ENCODE measurements around the gene ATF7.

ATF7 gene

DNA sequence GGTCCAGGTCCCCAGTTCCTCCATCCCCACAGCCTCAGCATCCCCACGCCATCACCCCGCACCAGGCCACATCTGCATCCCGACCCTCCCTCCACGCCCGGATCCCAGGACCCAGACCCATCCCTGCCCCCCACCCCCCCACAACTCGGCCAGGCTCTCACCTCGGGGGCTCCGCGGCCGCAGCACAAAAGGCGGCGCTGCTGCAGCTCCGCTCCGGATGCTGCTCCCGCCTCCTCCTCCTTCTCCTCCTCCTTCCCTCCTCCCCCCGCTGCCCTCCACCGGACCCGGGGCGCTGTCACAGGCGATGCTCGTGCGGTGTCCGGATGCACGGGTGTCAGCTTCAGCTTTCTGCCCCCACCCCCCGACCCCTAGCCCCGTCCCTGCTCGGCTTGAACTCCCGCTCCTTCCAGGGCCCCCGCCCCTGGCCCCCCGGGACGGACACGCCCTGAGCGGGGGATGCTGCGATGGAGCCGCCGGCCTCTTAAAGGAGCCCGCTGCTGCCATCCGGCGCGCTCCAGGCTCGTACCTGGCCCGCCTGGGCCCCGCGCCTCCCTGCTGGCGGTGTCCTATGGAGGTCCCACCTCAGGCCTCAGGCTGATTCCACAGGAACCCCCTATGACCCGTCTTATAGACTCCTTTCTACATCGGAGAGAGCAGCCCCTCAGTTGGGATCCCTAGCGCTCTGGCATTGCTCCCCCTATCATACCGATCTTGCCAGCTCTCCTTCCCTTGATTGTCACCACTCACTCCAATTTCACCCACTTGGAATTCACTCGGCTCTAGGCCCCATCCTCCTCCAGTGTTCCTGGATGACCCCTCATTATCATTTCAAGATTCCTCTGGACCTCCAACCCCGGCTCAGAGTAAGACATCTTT is 126.7 kb downstream of the ATF7 start, which contains the start of gene MAP3K12 (continued):
- TF ChIP-seq, protein P1, sequence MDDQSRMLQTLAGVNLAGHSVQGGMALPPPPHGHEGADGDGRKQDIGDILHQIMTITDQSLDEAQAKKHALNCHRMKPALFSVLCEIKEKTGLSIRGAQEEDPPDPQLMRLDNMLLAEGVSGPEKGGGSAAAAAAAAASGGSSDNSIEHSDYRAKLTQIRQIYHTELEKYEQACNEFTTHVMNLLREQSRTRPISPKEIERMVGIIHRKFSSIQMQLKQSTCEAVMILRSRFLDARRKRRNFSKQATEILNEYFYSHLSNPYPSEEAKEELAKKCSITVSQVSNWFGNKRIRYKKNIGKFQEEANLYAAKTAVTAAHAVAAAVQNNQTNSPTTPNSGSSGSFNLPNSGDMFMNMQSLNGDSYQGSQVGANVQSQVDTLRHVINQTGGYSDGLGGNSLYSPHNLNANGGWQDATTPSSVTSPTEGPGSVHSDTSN (CRISPR knock-in tag; IDR thresholded peaks at IDR 0.05), result no peak
- TF ChIP-seq ZNF548 (tag by site-specific recombination; IDR thresholded peaks at IDR 0.05), result no peak
- peak; percentile 54 for TF ChIP-seq ZIC2 (tag by site-specific recombination; IDR thresholded peaks at IDR 0.05)
- no peak for TF ChIP-seq ZNF121 (tag by site-specific recombination; IDR thresholded peaks at IDR 0.05)
- TF ChIP-seq YY1 (tag by site-specific recombination; IDR thresholded peaks at IDR 0.05), result no peak
- TF ChIP-seq, protein P2, sequence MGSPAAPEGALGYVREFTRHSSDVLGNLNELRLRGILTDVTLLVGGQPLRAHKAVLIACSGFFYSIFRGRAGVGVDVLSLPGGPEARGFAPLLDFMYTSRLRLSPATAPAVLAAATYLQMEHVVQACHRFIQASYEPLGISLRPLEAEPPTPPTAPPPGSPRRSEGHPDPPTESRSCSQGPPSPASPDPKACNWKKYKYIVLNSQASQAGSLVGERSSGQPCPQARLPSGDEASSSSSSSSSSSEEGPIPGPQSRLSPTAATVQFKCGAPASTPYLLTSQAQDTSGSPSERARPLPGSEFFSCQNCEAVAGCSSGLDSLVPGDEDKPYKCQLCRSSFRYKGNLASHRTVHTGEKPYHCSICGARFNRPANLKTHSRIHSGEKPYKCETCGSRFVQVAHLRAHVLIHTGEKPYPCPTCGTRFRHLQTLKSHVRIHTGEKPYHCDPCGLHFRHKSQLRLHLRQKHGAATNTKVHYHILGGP (tag by site-specific recombination; IDR thresholded peaks at IDR 0.05), result no peak
- TF ChIP-seq ZNF544 (tag by site-specific recombination; IDR thresholded peaks at IDR 0.05), result no peak
- TF ChIP-seq ZNF146 (tag by site-specific recombination; IDR thresholded peaks at IDR 0.05), result no peak
- no peak for TF ChIP-seq ZNF701 (tag by site-specific recombination; IDR thresholded peaks at IDR 0.05)
- no peak for TF ChIP-seq ZNF830 (tag by site-specific recombination; IDR thresholded peaks at IDR 0.05; ENCODE audit: low read depth)
- no peak for TF ChIP-seq ZNF221 (tag by site-specific recombination; IDR thresholded peaks at IDR 0.05; ENCODE audit: borderline replicate concordance)
- peak; percentile 63 for TF ChIP-seq SP2 (tag by site-specific recombination; IDR thresholded peaks at IDR 0.05)
- TF ChIP-seq ZNF610 (tag by site-specific recombination; IDR thresholded peaks at IDR 0.05; ENCODE audit: borderline replicate concordance), result no peak
- TF ChIP-seq, protein P3, sequence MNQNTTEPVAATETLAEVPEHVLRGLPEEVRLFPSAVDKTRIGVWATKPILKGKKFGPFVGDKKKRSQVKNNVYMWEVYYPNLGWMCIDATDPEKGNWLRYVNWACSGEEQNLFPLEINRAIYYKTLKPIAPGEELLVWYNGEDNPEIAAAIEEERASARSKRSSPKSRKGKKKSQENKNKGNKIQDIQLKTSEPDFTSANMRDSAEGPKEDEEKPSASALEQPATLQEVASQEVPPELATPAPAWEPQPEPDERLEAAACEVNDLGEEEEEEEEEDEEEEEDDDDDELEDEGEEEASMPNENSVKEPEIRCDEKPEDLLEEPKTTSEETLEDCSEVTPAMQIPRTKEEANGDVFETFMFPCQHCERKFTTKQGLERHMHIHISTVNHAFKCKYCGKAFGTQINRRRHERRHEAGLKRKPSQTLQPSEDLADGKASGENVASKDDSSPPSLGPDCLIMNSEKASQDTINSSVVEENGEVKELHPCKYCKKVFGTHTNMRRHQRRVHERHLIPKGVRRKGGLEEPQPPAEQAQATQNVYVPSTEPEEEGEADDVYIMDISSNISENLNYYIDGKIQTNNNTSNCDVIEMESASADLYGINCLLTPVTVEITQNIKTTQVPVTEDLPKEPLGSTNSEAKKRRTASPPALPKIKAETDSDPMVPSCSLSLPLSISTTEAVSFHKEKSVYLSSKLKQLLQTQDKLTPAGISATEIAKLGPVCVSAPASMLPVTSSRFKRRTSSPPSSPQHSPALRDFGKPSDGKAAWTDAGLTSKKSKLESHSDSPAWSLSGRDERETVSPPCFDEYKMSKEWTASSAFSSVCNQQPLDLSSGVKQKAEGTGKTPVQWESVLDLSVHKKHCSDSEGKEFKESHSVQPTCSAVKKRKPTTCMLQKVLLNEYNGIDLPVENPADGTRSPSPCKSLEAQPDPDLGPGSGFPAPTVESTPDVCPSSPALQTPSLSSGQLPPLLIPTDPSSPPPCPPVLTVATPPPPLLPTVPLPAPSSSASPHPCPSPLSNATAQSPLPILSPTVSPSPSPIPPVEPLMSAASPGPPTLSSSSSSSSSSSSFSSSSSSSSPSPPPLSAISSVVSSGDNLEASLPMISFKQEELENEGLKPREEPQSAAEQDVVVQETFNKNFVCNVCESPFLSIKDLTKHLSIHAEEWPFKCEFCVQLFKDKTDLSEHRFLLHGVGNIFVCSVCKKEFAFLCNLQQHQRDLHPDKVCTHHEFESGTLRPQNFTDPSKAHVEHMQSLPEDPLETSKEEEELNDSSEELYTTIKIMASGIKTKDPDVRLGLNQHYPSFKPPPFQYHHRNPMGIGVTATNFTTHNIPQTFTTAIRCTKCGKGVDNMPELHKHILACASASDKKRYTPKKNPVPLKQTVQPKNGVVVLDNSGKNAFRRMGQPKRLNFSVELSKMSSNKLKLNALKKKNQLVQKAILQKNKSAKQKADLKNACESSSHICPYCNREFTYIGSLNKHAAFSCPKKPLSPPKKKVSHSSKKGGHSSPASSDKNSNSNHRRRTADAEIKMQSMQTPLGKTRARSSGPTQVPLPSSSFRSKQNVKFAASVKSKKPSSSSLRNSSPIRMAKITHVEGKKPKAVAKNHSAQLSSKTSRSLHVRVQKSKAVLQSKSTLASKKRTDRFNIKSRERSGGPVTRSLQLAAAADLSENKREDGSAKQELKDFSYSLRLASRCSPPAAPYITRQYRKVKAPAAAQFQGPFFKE (tag by site-specific recombination; IDR thresholded peaks at IDR 0.05; ENCODE audit: borderline replicate concordance), result no peak
- peak; percentile 27; the same call in 1 of the 2 replicates for TF ChIP-seq ZBTB17 (tag by site-specific recombination; IDR thresholded peaks at IDR 0.05)
- TF ChIP-seq ZNF843 (tag by site-specific recombination; IDR thresholded peaks at IDR 0.05), result no peak
- no peak for TF ChIP-seq KLF16 (tag by site-specific recombination; IDR thresholded peaks at IDR 0.05)
- TF ChIP-seq ZFHX2 (tag by site-specific recombination; conservative IDR thresholded peaks at IDR 0.05), result no peak
- no peak for TF ChIP-seq ZBTB7A (tag by site-specific recombination; IDR thresholded peaks at IDR 0.05; ENCODE audit: low read depth)
- 0 out of 2 replicates have a peak, but pooled peaks have one; percentile 17 for TF ChIP-seq ZSCAN30 (tag by site-specific recombination; IDR thresholded peaks at IDR 0.05)
- TF ChIP-seq, protein P4, sequence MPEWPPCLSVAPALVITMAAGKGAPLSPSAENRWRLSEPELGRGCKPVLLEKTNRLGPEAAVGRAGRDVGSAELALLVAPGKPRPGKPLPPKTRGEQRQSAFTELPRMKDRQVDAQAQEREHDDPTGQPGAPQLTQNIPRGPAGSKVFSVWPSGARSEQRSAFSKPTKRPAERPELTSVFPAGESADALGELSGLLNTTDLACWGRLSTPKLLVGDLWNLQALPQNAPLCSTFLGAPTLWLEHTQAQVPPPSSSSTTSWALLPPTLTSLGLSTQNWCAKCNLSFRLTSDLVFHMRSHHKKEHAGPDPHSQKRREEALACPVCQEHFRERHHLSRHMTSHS (tag by site-specific recombination; IDR thresholded peaks at IDR 0.05), result no peak
- TF ChIP-seq ZNF223 (tag by site-specific recombination; IDR thresholded peaks at IDR 0.05), result no peak
- TF ChIP-seq, protein P5, sequence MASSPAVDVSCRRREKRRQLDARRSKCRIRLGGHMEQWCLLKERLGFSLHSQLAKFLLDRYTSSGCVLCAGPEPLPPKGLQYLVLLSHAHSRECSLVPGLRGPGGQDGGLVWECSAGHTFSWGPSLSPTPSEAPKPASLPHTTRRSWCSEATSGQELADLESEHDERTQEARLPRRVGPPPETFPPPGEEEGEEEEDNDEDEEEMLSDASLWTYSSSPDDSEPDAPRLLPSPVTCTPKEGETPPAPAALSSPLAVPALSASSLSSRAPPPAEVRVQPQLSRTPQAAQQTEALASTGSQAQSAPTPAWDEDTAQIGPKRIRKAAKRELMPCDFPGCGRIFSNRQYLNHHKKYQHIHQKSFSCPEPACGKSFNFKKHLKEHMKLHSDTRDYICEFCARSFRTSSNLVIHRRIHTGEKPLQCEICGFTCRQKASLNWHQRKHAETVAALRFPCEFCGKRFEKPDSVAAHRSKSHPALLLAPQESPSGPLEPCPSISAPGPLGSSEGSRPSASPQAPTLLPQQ (tag by site-specific recombination; IDR thresholded peaks at IDR 0.05), result peak; percentile 85
- no peak for TF ChIP-seq ZNF37A (tag by site-specific recombination; IDR thresholded peaks at IDR 0.05)
- no peak for TF ChIP-seq REPIN1 (tag by site-specific recombination; IDR thresholded peaks at IDR 0.05; ENCODE audit: low read depth)

All from HEK293 (cell line).